HFF-Myc (cell line): ENCODE results near the gene CUL1.

Source experiments
- DNase-seq: peaks from one replicate; pipeline ENCODE4 v3.0.0-alpha.2; 2011; ENCODE audit warnings: low read depth; ENCODE audit errors: extremely low read depth
- H3K4me3 ChIP-seq: replicated peaks from 2 replicates; pipeline ENCODE4 v1.5.1; 2011; ENCODE audit warnings: low read depth, mild to moderate bottlenecking, control low read depth, low read length
- TF ChIP-seq, protein P1 (sequence below): IDR thresholded peaks from 2 replicates; pipeline ENCODE4 v1.5.1; 2012; ENCODE audit warnings: mild to moderate bottlenecking, low read depth, low read length, control low read depth; ENCODE audit errors: missing control alignments

CUL1 gene

DNA sequence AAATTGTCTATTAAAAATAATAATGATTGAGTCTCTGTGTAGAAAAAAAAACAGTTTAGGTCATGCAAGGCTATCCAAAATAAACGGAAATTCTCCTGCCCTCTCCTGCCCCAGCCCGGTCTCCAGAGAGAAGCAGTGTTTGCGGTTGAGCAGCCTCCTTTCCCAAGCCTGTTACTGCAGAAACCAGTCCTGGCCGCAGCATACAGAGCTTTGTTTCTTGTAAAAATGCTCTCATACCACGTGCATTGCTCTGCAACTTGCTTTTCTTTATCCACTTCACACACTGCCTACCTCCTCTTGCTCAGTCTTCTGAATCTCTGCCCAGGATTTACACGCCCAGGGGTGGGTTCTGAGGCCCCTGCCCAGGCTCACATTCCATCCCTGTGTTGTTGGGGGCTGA lies 34.4 kb upstream of the CUL1 start:
- H3K4me3 ChIP-seq: no peak overlapping the region
- no peak for DNase-seq
- TF ChIP-seq, protein P1, sequence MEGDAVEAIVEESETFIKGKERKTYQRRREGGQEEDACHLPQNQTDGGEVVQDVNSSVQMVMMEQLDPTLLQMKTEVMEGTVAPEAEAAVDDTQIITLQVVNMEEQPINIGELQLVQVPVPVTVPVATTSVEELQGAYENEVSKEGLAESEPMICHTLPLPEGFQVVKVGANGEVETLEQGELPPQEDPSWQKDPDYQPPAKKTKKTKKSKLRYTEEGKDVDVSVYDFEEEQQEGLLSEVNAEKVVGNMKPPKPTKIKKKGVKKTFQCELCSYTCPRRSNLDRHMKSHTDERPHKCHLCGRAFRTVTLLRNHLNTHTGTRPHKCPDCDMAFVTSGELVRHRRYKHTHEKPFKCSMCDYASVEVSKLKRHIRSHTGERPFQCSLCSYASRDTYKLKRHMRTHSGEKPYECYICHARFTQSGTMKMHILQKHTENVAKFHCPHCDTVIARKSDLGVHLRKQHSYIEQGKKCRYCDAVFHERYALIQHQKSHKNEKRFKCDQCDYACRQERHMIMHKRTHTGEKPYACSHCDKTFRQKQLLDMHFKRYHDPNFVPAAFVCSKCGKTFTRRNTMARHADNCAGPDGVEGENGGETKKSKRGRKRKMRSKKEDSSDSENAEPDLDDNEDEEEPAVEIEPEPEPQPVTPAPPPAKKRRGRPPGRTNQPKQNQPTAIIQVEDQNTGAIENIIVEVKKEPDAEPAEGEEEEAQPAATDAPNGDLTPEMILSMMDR: no peak

DNA sequence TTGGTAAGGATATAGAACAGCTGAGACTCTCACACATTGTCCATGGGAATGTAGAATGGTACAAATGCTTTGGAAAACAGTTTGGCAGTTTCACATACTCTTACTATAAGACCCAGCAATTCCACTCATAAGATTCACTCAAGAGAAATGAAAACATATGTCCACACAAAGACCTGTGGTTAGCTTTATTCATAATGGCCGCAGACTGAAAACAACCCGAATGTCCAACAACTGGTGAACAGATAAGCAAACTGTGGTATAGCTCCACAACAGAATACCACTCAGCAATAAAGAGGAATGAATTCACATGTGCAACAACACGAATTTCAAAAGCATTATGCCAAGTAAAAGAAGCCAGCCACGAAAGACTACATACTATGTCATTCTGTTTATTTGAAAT lies 33.5 kb upstream of the CUL1 start:
- TF ChIP-seq, protein P1: no peak
- no peak for DNase-seq
- no peak overlapping the region for H3K4me3 ChIP-seq

DNA sequence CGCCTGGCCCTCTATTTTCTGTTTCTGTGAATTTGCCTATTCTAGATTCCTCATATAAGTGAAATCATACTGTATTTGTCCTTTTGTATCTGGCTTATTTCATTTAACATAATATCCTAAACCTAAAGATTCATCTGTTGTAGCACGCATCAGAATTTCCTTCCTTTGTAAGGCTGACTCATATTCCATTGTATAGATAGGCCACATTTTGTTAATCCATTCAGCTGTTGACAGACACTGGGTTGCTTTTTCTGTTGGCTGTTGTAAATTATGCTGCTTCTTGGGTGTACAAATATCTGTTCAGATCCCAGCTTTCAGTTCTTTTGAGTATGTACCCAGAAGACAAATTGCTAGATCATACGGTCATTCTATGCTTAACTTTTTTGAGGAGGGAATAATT lies 28.8 kb upstream of the CUL1 start:
- DNase-seq: no peak
- TF ChIP-seq, protein P1: no peak
- H3K4me3 ChIP-seq: no peak overlapping the region

DNA sequence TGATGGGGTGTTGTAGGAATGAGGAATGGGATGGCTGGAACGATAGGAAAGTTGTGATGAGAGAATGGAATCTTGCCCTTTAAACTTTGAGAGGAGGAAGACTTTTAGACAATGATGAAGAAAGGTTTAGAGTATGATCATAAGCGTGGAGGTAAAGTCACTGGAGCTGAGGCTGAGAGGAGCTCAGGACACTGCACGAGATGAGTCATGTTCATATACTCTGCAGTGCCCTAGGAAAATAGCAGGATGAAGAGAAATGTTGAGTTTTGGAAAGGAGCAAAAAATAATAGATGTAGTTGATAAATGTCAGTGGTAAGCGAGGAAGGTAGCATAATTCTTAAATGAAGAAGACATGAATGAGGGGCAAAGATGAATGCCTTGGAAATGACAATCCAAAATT lies 28.3 kb upstream of the CUL1 start:
- TF ChIP-seq, protein P1: no peak
- DNase-seq: no peak
- H3K4me3 ChIP-seq: no peak overlapping the region

DNA sequence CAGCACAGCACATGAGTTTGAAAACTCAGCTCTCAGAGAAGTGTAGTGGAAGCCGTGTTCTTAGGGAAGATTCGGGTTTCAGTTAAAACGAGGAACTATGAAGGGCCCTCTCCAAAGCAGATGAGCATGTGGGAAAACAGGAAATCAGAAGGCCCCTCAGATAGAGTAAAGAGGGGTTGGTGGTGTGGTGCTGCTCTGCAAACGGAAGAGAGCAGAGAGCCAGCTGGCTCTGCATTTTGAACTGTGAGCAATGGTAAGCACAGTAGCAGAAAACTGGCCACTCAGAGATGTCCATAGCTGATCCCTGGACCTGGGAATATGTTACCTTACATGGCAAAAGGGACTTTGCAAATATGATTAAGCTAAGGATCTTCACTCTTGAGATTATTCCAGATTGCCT lies 27.9 kb upstream of the CUL1 start:
- no peak for DNase-seq
- TF ChIP-seq, protein P1: no peak

DNA sequence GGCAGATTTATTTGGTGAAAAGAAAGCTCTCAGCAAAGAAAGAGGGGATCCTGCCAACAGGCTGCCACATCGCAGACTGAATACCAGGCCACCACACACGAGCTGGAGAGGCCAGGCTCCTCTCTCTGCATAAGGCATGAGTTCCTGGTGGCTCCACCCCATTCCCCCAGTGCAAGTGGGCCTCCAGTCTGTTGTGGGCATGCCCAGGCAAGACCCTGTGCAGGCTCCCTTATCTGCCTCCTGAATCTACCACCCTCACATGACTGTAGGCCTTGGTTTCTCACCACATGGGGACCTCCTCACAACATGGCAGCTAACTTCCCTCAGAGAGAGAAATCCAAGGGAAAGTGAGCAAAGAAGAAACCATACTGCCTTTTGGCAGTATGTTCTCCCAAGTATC lies 26.7 kb upstream of the CUL1 start:
- TF ChIP-seq, protein P1: no peak
- DNase-seq: no peak
- H3K4me3 ChIP-seq: no peak overlapping the region

More for the DNA sequence above, 27.9 kb upstream of the CUL1 start:
- no peak overlapping the region for H3K4me3 ChIP-seq

DNA sequence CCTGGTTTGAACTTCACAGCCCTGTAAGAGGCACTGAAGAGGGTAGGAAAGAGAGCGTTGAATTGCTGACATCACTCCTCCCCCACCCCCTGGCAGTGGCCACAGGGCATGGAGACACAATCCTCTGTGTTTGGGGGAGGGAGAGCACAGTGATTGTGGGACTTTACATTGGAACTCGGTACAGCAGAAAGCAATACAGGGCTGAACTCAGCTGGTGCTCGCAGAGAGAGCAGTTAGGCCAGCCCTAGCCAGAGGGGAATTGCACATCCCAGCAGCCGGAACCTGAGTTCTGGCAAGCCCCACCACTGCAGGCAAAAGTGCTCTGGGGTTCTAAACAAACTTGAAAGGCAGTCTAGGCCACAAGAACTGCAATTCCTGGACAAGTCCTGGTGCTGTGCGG lies 24.0 kb upstream of the CUL1 start:
- TF ChIP-seq, protein P1: no peak
- DNase-seq: no peak
- no peak overlapping the region for H3K4me3 ChIP-seq
